Endothelial cell of umbilical vein (primary cell): ENCODE results near the gene CLIC5.

Experiments used
- MYC ChIP-seq: IDR thresholded peaks from one replicate; pipeline ENCODE4 v1.6.1; 2011; ENCODE audit warnings: mild to moderate bottlenecking, low read depth, low read length
- POLR2A ChIP-seq: IDR thresholded peaks from 2 replicates; pipeline ENCODE4 v1.6.1; 2012; ENCODE audit warnings: low read depth, mild to moderate bottlenecking, control low read depth, low read length

- no peak for TF ChIP-seq MYC
- TF ChIP-seq POLR2A = no peak
Measured at GRCh38 chr6:45984788-45985425, 30.8 kb downstream of the CLIC5 start.
